NAMALWA (cell line): ENCODE data around the gene CUBN.

Source experiments
- DNase-seq: peaks from one replicate; pipeline ENCODE4 v3.0.0-alpha.2; 2015; ENCODE audit warnings: low spot score

The CUBN gene

DNA sequence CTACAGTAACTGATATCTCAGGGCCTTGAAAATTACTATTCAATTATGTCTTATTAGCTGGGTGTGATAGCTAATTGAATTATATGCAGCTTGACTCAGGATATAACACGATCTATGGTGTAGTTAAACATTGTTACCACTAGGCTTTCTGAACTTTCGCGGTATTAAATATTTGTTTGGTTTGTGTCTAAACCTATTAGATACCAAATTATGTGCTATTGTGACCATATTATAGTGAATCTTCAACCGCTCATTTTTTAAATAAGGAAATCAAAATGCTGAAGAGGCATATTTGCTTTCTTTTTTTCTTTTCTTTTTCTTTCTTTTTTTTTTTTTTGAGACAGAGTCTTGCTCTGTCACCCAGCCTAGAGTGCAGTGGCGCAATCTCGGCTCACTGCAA lies 213.1 kb downstream of the CUBN start:
- DNase-seq = peak; percentile 5

DNA sequence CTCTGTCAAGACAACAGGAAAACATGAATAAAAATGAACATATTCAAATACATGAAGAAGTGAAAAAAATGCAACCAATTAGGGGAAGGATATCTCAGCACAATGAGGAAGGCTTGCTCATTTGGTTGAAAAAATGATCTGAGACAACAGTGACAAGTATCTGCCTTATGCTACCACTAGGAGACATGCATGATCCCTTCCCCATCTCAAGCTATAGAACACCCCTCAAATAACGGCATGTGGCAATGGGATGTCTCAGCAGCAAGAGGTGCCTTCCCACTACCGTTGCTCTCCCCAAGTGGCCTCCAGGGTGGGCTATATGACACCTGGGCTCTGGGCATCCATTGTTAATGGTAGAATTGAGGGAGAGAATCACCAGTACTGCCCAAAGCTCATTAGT lies 214.3 kb downstream of the CUBN start:
- peak; percentile 20 for DNase-seq

DNA sequence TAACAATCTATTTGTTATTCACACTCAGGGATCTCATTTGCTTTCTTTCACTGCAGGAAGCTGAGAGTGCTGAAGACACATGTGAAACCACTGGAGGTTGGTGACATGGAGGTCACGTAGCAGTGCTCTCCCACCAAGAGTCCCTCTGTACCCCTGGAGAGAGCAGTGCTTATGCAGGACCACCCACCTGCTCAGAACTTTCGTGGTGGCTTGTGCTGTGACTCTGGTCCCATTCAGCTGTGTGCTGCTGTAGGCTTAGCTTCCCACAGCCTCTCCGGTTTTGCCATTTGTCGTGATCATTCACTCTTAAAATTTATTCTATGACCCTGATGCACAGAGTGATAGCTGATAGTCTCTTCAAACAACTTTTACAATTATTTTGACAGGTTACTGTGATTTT lies 216.3 kb downstream of the CUBN start:
- no peak for DNase-seq

DNA sequence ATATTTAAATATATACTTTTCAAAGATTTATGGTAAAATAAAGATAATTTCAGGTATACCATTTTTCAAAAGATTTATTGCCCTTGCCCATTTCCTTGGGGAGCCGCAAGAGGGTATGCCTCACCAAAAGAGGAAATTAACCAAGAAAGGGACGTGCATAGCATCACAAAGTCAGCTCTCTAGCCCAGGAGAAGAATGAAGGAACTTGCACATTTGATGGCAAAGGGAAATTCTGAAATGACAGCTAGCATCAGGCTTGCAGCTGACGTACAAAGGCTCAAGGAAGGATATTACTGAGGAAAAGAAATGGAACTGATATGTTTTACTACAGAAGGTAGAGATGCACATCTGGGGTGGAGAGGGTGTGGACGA lies 218.8 kb downstream of the CUBN start:
- no peak for DNase-seq

DNA sequence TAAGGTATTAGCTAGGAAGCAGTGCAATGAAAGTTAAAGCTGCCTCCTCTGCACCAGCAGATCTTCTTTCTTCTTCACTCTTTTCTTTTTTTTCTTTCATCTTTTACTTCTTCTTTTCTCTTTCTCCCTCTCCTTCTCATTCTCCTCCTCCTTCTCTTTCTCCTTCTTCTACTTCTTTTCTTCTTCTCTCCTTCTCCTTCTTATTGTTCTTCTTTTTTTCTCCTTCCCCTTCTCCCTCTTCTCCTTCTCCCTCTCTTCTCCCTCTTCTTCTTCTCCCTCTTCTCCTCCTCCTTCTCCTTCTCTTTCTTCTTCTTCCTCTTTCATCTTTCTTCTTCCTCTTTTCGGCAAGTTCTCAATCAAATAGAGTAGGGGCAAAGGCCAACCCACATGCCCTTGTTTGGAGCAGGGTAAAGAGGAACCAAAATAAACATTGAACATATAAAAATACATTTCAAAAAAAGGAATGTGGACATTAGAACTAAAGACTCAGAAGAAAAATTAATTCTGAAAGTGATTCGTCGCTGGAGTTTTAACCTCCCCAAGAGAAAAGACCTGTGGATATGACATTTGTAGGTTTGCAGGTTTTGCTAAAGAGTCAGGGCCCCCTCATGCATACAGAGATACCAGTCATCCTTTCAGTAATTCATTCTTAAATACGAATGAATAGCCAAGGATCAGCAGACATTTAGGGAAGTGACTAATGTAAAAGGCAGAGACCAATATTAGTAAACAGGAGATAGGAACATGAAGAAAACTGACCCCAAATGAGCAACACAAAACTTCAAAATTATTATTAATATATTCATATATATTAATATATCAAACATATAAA lies 219.4 kb downstream of the CUBN start:
- no peak for DNase-seq

DNA sequence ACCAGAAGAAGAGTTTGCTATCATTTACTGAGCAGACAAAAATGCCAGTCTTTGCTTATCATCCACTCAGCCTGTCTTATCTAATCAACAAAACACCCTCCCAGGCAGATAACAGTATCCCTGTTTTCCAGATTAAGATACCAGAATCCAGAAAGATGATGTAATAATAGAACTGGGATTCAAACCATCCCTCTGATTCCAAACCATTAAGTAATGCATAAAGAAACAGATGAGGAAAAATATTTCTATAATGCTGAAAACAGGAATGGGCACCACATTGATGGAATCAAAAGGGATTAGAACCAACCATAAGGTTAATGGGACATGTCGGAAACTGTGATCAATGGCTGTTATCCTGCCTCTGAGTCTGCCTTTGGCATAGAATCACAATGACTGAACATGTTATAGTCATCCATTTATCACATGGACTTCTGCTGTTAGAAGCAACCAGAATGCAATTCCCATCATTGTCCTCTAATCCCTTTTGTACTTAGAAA lies 220.3 kb downstream of the CUBN start:
- no peak for DNase-seq

DNA sequence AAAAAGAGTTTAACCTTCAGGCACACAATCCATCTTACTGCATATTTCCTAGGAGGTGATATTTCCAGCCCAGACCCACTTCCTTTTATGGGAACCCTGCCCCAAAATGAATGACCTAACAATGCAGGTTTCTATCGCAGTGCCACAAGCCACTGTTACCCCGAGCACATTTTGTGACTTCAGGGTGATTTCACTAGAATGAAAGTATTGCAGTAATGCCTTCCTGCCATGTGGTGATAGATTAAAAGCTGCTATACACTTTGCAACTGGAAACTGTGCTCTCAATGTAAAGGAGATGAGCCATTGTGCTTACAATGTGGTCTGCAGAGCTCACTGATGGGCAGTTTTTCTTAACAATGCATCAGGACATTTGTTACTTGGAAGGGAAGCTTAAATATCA lies 221.9 kb downstream of the CUBN start:
- DNase-seq = no peak

DNA sequence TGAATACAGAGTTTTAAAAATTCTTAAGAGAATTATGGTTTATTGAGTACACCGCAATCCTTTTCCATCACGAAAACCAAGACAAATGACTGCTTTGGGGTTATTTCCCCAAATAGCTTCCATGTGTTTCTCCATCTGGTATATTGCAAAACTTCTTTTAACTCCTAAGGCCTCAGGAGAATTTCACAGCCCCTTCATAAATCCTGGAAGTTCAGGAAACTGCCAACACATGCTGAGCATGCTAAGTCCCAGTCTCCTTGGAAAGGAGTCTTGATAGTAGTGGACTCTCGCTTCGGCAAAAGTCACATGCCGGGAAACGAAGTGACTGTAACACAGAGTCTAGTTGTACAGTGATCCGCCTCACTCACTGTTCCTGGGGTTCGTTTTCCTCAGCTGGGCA lies 224.3 kb downstream of the CUBN start:
- DNase-seq = no peak

DNA sequence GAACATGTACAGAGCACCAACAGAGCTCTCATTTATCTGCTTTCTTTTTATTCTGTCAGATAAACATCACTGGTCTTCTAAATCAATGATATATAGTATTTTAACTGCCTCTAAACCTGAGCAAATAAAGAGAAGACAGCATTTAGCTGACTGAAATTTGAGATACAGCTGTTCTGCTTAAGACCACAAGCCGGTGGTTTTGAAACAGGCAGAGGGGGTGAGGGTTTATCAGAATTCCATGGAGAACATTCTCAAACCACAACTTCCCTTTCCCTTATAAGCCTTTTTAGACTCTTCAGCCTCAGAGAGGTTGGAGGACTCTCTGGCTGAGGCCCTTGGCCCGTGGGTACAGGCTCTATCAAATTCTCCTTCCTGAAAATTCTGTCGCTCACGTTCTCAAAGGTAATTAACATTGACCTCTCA lies 225.0 kb downstream of the CUBN start:
- DNase-seq = no peak

DNA sequence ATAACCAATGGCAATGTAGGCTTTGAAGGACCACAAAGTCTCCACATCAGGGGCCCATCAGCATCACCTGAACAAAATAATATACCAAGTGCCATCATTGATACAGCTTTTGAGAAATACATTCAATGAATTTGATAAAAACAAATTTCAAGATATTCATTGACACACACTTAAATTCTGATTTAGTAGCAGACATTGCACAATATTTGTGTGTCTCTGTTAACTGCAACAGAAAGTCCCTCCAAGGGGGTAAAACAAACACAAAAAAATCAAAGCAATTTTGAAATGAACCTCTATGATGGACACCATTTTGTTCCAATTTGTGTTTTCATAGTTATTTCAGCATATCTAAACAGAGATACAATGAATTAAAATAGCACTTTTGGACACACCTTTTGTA lies 225.6 kb downstream of the CUBN start:
- no peak for DNase-seq

DNA sequence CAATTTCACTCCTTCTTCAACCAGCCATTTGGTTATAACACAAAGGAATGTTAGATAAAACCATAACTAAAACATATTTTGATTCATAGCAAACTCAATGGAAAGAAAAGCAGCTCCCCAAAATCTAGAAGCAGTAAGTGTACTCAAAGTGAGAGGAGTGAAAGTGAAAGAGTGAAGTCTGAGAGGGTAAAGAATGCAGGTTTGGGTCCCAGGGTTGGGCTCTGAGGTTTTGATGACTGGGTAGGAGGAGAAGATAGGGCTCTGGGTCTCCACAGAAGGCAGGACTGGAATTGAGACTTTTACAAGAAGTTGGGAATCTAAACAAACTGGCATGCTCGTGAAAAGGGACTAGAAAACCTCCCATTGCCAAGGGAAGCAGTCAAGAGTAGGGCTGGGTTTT lies 227.0 kb downstream of the CUBN start:
- no peak for DNase-seq

DNA sequence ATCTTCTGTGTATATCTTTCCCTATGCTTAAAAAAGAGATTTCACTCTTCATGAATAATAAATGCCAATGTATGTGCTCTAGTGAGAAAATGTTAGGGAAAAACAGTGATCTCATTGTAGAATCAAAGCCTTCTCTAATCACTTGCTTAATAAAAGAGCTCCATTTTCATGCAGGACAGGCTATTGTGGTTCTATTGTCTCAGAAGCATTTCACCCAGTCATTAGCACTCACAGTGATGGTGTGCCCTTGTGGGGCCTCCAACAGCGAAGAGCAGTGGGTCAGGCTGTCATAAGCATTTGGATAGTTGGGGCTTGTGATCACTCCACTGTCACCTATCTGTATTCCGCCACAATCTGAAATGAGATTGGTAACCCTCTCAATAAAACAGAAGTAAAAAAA lies 228.5 kb downstream of the CUBN start:
- no peak for DNase-seq

DNA sequence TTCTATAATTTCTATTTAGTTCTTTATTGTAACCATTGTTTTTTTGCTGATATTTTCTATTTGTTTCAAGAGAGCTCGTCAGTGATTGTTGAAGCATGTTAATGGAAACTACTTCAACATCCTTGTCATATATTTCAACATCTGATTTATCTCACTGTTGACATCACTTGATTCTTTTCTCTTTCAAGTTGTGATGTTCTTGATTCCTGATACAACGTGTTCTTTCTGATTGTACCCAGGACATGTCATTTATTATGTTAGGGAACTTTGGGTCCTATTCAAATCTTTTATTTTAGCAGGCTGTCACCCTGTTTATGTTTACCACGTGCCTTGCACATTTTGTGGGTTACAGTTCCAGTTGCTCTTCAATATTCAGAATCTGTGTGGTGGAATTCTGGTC lies 232.6 kb downstream of the CUBN start:
- no peak for DNase-seq

DNA sequence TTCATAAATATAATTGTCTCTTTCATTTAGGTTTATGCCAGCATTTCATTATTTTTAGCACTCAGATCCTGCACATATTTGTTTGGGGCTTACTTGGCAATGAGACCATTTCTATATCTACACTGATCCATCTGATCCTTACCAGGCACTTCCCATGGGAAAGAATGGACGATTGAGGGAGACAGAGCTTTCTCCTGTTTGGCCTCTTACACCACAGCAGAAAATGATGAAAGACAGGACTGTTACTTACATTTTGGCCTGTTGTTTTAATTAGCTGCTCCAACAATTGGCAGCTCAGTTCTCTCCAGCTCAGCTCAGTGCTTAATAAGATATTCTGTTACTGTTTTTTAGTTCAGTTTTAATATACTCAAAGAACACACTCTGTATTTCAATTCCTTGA lies 234.8 kb downstream of the CUBN start:
- DNase-seq = no peak

DNA sequence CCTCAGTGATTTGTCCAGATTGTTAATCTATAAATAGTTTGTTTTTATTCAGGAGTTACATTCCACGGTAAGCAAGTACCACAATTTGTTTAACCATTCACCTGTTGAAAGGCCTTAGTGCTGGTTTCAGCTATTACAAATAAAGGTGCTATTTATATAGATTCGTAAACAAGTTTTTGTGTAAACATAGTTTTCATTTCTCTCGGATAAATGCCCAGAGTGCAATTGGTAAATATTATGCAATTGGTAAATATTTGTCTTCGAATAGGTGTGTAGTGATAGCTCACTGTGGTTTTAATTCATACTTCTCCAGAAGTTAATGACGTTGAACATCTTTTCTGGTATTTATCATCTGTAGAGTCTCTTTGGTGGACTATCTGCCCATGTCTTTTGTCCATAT lies 235.9 kb downstream of the CUBN start:
- no peak for DNase-seq

DNA sequence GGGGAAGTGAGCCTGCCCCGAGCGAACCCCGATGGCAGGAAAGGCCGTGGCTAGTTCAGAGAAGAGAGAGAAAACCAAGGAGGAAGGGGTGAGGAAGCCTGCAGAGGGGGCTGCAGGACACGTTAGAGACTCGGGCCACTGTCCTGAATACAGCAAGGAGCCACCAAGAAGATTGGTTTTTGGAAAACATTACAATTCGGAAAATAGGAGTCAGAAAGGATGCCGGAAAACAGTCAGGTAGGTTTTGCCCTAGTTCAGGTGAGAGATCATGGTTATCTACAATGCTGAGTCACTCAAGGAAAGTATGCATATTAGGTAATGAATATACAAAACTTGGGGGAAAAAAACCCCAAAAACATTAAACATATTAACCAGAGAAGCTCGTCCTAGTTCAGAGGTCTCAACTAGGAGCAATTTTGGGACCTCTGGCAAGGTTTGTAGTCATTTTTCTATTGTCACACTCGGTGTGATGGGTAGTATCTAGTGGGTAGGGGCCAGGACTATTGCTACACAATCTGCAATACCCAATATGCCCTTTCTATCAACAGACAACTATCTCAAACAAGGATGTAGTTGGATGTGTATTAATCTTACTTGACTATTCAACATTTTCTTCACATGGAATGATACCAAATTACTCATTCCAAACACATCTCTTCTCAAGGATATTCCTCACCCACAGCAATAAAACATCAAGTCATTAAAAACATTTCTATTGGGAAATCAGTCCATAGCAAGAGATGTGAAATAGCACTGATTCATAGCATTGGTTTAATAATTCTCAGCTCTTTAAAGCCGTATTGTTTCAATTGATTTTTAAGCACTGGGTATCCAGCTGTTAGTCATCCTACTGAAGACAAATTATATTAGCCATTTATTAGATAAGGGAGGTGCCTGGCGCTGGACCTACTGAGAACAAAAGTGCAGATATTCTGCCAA lies 238.0 kb downstream of the CUBN start:
- DNase-seq = peak; percentile 27

DNA sequence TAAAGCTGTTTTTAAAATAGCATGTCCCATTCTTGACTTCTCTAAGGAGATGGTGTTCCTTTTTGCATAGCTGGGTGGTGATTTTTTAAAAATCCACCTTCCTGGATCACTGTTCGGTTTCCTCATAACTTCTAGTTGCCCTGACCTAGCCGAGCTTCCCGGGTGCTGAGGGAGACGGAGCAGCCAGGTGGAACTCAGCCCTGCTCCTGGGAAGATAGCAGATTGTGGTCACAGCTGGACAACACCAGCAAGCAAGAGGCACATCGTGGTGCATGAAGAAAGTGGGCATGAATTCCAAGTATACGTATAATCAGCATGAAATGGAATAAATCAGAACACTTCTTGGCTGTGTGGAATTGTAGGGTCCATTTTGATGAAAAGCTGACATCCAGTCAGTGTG lies 238.9 kb downstream of the CUBN start:
- DNase-seq = no peak

DNA sequence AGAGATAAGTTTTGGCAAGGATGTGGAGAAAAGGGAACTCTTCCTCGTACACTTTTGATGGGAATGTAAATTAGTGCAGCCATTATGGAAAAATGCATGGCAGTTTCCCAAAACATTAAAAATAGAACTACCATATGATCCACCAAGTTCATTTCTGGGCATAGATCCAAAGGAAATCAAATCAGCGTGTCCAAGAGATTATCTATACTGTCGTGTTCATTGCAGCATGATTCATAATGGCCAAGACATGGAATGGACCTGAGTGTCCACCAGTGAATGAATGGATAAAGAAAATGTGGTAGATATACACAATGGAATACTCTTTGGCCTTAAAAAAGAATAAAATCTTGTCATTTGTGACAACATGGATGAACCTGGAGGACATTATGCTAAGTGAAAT lies 242.0 kb downstream of the CUBN start:
- no peak for DNase-seq

DNA sequence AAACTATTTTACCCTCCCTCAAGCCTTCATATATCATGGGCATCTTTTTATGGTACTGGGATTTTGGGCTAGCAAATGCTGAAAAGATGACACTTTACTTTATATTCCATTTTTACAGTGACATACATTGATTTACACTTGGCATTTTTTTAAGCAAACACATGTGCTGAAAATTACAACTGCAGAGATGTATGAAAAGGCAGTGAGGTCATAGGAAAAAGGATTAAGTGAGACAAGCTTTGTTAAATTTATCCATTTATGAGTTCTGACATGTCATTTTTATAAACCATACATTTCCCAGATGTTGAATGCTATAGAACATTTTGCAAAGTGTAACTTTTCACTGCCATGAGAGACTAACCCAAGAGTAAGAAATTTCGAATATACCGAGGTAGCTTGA lies 243.6 kb downstream of the CUBN start:
- DNase-seq = no peak

DNA sequence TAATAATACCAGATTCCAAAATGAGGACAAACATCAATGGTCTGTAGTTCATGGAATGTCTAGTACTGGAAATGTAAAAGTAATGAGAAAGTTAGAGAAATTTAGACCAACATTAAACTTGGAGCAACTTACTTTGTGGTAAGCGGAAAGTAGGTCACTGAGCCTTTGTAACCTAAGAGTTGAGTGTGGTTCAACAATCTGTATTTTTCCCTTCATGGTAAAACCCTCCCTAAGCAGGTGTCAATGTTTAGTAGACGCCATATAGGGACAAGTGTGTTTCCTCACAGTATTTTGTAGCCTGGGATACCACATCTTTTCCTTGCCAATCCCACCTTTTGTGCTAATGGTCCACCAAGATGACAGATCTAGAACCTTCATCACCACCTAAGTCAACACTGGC lies 245.1 kb downstream of the CUBN start:
- no peak for DNase-seq

DNA sequence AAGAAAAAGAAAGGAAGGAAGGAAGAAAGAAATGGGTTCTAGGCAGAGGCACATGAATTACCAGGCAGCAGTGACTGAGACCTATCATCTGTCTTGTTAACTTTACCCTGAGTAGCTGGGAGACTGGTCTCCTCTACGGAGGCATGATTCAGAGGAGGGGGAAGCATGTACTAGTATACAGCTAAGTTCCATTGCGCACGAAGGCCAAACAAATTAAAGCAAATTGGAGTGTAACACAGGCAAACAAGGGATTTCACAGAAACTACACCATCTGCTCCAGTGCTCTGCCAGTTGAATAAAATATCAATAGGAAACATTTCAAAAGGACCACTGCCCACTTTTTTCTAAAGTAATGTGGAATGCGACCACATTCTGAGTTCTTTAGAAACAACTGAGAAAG lies 246.5 kb downstream of the CUBN start:
- DNase-seq = no peak

DNA sequence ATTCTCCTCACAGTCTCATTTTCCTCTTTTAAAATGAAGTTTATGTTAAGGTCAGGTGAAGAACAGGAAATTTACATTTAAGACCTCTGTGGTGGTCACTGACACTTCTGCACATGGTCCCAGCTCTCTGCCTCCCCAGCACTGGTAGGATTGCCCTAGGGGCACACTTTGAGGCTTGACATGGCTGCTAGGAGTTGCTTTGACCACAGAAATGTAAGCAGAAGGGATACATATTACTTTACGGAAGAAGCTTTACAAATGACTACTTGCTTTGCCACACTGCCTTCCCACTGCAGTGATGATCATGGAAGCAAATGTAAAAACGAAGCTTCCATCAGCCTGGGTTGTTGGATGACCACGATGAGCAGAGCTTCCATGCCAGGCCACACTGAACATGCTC lies 259.3 kb downstream of the CUBN start:
- DNase-seq = no peak

DNA sequence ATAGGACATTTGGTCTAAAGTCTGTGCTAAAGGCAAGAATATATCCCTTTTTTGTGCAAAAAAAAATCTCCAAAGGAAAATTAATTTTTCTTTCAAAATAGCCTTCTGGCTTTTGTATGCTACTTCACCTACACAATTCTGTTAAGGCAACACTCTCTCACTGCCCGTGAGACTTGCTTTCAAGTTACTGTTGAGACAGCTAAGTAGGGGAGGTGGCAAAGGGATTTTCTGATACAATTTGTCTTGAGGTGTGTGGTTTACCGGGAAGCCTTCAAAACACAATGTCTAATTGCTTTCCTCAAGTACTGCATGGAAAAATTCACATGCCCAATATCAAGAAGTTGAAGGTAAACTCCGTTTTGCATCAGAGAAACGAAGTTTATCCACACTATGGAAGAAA lies 261.6 kb downstream of the CUBN start:
- no peak for DNase-seq
